GM12872 (cell line): ENCODE data around the gene ASCL5.
A peak's percentile ranks its signal among the peaks of the same experiment; 100 is the strongest.

Source experiments
- CTCF ChIP-seq: IDR thresholded peaks from 3 replicates; pipeline ENCODE4 v1.5.1; 2011; ENCODE audit warnings: low read depth, mild to moderate bottlenecking, low read length, moderate library complexity; ENCODE audit not compliant: insufficient read depth

The ASCL5 gene

GRCh38 chr1:201156819-201157218 lies 29.8 kb upstream of the ASCL5 start:
- no peak for TF ChIP-seq CTCF

- no peak for TF ChIP-seq CTCF
These were observed 29.4 kb upstream of the ASCL5 start for GRCh38 chr1:201156346-201156745.

- TF ChIP-seq CTCF: no peak
These were observed 28.4 kb upstream of the ASCL5 start for GRCh38 chr1:201155354-201155753.

- no peak for TF ChIP-seq CTCF
These were observed 27.6 kb upstream of the ASCL5 start, which contains the start of gene TMEM9 for GRCh38 chr1:201154389-201155165. TMEM9 (minus strand) TSS chr1:201154474; CDS start chr1:201153923, 551 bp downstream.

- no peak for TF ChIP-seq CTCF
These were observed 26.7 kb upstream of the ASCL5 start for GRCh38 chr1:201153474-201154388.

GRCh38 chr1:201149400-201149799 lies 22.4 kb upstream of the ASCL5 start:
- TF ChIP-seq CTCF: peak; percentile 59

- TF ChIP-seq CTCF: no peak
These were observed 20.5 kb upstream of the ASCL5 start for GRCh38 chr1:201147396-201148015.
